Kidney (tissue), 14 donors: ENCODE data around the gene PTPRU. TPM values are rescaled to one million over a fixed set of nuclear protein-coding genes. Genes with fewer than 3 reads are reported as not detected.

ENCODE experiments used
- DNase-seq, 5 donors: peaks; one replicate each; pipeline ENCODE4 v3.0.0-alpha.2; 2013 to 2020
- FAIRE-seq: peaks from 2 replicates; lab custom pipeline; 2012; peaks lifted over from hg19 to GRCh38; lab: Jason Lieb, UNC
- H3K27ac ChIP-seq, 2 donors: one replicate each; pipeline ENCODE4 v1.7.0; 2013; ENCODE audit warnings: low read depth in 2 of 2, low read length in 2 of 2, inconsistent platforms in 1 of 2
- H3K27me3 ChIP-seq: one replicate; pipeline ENCODE4 v1.7.1; 2013; ENCODE audit warnings: low read length, inconsistent platforms; ENCODE audit not compliant: control insufficient read depth, insufficient read depth
- H3K36me3 ChIP-seq, 3 donors: one replicate each; pipeline versions ENCODE4 v1.7.0 to v1.7.1; 2013; ENCODE audit warnings: low read length in 3 of 3, control low read depth in 1 of 3, inconsistent platforms in 1 of 3; ENCODE audit not compliant: insufficient read depth in 3 of 3, control insufficient read depth in 2 of 3
- H3K4me1 ChIP-seq, 3 donors: one replicate each; pipeline versions ENCODE4 v1.7.0 to v1.7.1; 2013; ENCODE audit warnings: low read length in 3 of 3, inconsistent platforms in 1 of 3, low read depth in 1 of 3; ENCODE audit not compliant: control insufficient read depth in 2 of 3, insufficient read depth in 2 of 3
- H3K4me3 ChIP-seq, 3 donors: one replicate each; pipeline versions ENCODE4 v1.7.0 to v1.8.1; 2013; ENCODE audit warnings: low read length in 3 of 3, control low read depth in 1 of 3, inconsistent platforms in 1 of 3
- H3K9ac ChIP-seq, 3 donors: one replicate each; pipeline versions ENCODE4 v1.7.0 to v1.7.1; 2013; ENCODE audit warnings: low read length in 3 of 3, control low read depth in 1 of 3, inconsistent platforms in 1 of 3
- H3K9me3 ChIP-seq, 3 donors: one replicate each; pipeline versions ENCODE4 v1.7.0 to v1.7.1; 2013; ENCODE audit warnings: low read length in 3 of 3, control low read depth in 1 of 3, inconsistent platforms in 1 of 3; ENCODE audit not compliant: control insufficient read depth in 2 of 3, insufficient read depth in 1 of 3
- CTCF ChIP-seq: IDR thresholded peaks from 3 replicates; pipeline ENCODE4 v1.5.1; 2012; ENCODE audit warnings: mild to moderate bottlenecking, moderate library complexity, borderline replicate concordance; ENCODE audit not compliant: insufficient read depth; ENCODE audit errors: extremely low read depth
- intact Hi-C: fragments of 100-400 bp; cut with DNase I; formaldehyde crosslinking; loops from one replicate; pipeline ENCODE4 v1.11.1; 2022
- polyA plus RNA-seq: library from polyadenylated mRNA; stranded (reverse); fragments of 350-450 nt; fragmentation: Illumina TruSeq; extraction: RNeasy Lipid Tissue Mini Kit (QIAGEN cat#74804); gene quantifications from one replicate; pipeline ENCODE4 v1.2.3, GENCODE V29; 2014; ENCODE audit warnings: low read depth, low replicate concordance; ENCODE audit not compliant: insufficient read depth
- total RNA-seq: library from RNA; stranded (reverse); fragmentation: NEBNext Ultra II Directional; extraction: Animal tissue kit (Norgen Biotek cat#: 25700); gene quantifications from one replicate; pipeline ENCODE4 v1.2.1, GENCODE V29; 2021
- donor health status: control.
- donor health status: control.
- donor health status: control.
- donor health status: control.
- donor health status: control.
- donor health status: DM: yes; HTN: yes; CAD: no.
- donor health status: Normal renal cell carcinoma (clear cell type).

PTPRU gene
- total and polyA plus RNA-seq, 2 donors from 2014 or later = 3.7 to 53.6 TPM

DNA sequence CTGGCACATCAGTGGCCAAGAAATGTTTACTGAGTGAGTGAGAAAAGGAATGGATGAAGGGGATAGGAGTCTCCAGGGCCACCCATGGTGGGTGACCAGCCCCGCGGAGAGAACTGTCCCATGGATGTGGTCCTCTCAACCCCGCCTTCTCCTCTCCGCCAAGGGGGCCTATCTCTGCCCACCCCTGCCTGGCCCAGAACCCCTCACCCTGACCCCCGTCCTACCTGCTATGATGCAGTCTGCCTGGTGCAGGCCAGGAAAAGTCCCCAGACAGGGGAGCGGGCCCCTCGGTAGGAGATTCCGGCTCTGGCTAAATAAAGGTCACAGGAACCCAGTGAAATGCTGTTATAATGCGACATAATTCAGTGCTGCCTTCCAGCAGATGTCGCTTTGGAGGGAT, 107.6 kb downstream of the PTPRU start:
- TF ChIP-seq CTCF = no peak
- no peak overlapping the region for H3K9ac ChIP-seq
- DNase-seq = peak in 1 of 5 donors; percentile 51
- no peaks in the 10 kb centered on the region for H3K27me3 ChIP-seq
- no peaks in the 10 kb centered on the region for H3K36me3 ChIP-seq
- H3K27ac ChIP-seq = no peak overlapping the region
- intact Hi-C loops = no loop called here
- no peak for FAIRE-seq
- H3K4me1 ChIP-seq = no peaks in the 10 kb centered on the region
- no peak overlapping the region for H3K4me3 ChIP-seq
- H3K9me3 ChIP-seq = no peaks in the 10 kb centered on the region

- DNase-seq (no peak), FAIRE-seq (no peak)
- Histone ChIP-seq H3K9ac (no peak overlapping the region), H3K9me3 (no peaks in the 10 kb centered on the region), H3K4me1 (no peaks in the 10 kb centered on the region), H3K27ac (no peak overlapping the region), H3K27me3 (no peaks in the 10 kb centered on the region), H3K4me3 (no peak overlapping the region), H3K36me3 (no peaks in the 10 kb centered on the region)
- intact Hi-C loops = no loop called here
- no peak for TF ChIP-seq CTCF
Observed at GRCh38 chr1:29344336-29344735, 108.0 kb downstream of the PTPRU start.

- no peaks in the 10 kb centered on the region for H3K4me1 ChIP-seq
- H3K27me3 ChIP-seq = no peaks in the 10 kb centered on the region
- H3K9ac ChIP-seq = no peak overlapping the region
- no peaks in the 10 kb centered on the region for H3K36me3 ChIP-seq
- intact Hi-C loops = no loop called here
- H3K27ac ChIP-seq = no peak overlapping the region
- DNase-seq (no peak), FAIRE-seq (no peak)
- no peak for TF ChIP-seq CTCF
- H3K9me3 ChIP-seq = no peaks in the 10 kb centered on the region
- no peak overlapping the region for H3K4me3 ChIP-seq
Observed at GRCh38 chr1:29346576-29346975, 110.3 kb downstream of the PTPRU start.

DNA sequence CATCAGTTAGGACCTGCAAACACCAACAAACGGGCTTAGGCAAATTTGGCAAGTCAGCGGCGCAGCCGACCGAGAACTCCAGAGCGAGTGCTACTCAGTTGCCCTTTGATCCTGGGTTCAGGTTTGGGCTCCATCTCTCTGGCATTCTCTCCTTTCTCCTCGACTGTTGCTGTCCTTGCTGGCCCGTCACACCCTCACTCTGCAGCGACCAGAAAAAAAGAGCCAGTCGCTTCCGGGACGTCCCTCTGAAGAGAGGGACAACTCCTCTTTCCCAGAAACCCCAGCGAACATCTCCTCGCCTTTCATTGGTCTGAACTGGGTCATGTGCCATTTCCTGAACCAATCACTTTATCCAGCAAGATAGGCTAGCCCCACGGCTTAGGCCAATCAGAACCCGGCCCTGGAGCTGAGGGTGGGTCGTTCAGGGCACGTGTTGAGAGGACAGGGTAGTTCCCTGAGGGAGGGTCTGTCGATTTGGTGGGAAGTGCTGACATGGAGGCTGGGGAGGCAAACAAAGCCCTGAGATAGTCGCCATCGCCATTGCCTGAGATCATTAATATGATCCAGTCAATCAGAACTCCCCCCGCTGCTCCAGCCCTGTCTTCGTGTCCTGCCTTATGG, 113.7 kb downstream of the PTPRU start:
- H3K9me3 ChIP-seq = no peaks in the 10 kb centered on the region

More for the DNA sequence above, 113.7 kb downstream of the PTPRU start:
- intact Hi-C loops = no loop called here
- H3K36me3 ChIP-seq = no peaks in the 10 kb centered on the region
- H3K27ac ChIP-seq = no peak overlapping the region
- H3K4me1 ChIP-seq = no peaks in the 10 kb centered on the region
- no peaks in the 10 kb centered on the region for H3K27me3 ChIP-seq
- DNase-seq (no peak), FAIRE-seq (no peak)
- H3K4me3 ChIP-seq = no peak overlapping the region
- no peak overlapping the region for H3K9ac ChIP-seq
- no peak for TF ChIP-seq CTCF
